Mesendoderm (in vitro differentiated cells): ENCODE measurements around the gene HOXB5.
A peak's percentile ranks its signal among the peaks of the same experiment; 100 is the strongest.

Experiments
- DNase-seq: peaks from one replicate; pipeline ENCODE4 v3.0.0; 2013
- H2AK5ac ChIP-seq: 2 replicates; pipeline ENCODE4 v1.6.1; 2013; ENCODE audit warnings: low read length, inconsistent platforms
- H2BK120ac ChIP-seq: 2 replicates; pipeline ENCODE4 v1.6.1; 2013; ENCODE audit warnings: low read depth, mild to moderate bottlenecking, low read length, moderate library complexity, mixed read lengths
- H2BK15ac ChIP-seq: replicated peaks from 2 replicates; pipeline ENCODE4 v1.6.1; 2013; ENCODE audit warnings: low read depth, mild to moderate bottlenecking, moderate library complexity
- H2BK5ac ChIP-seq: 2 replicates; pipeline ENCODE4 v1.6.1; 2013; ENCODE audit warnings: low read length, inconsistent platforms
- H3K18ac ChIP-seq: 2 replicates; pipeline ENCODE4 v1.6.1; 2013; ENCODE audit warnings: mild to moderate bottlenecking, low read length, mixed read lengths
- H3K23ac ChIP-seq: one replicate; pipeline ENCODE4 v1.6.1; 2013; ENCODE audit warnings: low read length
- H3K27ac ChIP-seq: 2 replicates; pipeline ENCODE4 v1.5.1; 2013; ENCODE audit warnings: low read depth, mild to moderate bottlenecking, inconsistent platforms, low read length, moderate library complexity
- H3K27me3 ChIP-seq: 2 replicates; pipeline ENCODE4 v1.6.1; 2013; ENCODE audit warnings: low read length, control low read depth, mild to moderate bottlenecking, inconsistent platforms; ENCODE audit not compliant: insufficient read depth, poor library complexity
- H3K36me3 ChIP-seq: 2 replicates; pipeline ENCODE4 v1.6.1; 2013; ENCODE audit warnings: low read length, inconsistent platforms; ENCODE audit not compliant: control insufficient read depth, insufficient read depth
- H3K4ac ChIP-seq: one replicate; pipeline ENCODE4 v1.6.1; 2013; ENCODE audit warnings: low read depth, mild to moderate bottlenecking, low read length, moderate library complexity
- H3K4me1 ChIP-seq: 2 replicates; pipeline ENCODE4 v1.6.1; 2013; ENCODE audit warnings: low read depth, low read length, inconsistent platforms; ENCODE audit not compliant: control insufficient read depth
- H3K4me2 ChIP-seq: 2 replicates; pipeline ENCODE4 v1.6.1; 2013; ENCODE audit warnings: low read length
- H3K4me3 ChIP-seq: 2 replicates; pipeline ENCODE4 v1.5.1; 2013; ENCODE audit warnings: mild to moderate bottlenecking, low read length
- H3K56ac ChIP-seq: one replicate; pipeline ENCODE4 v1.6.1; 2013; ENCODE audit warnings: low read length
- H3K79me1 ChIP-seq: 2 replicates; pipeline ENCODE4 v1.6.1; 2013; ENCODE audit warnings: low read length, inconsistent platforms
- H3K79me2 ChIP-seq: 2 replicates; pipeline ENCODE4 v1.6.1; 2013; ENCODE audit warnings: mild to moderate bottlenecking, low read length; ENCODE audit not compliant: control insufficient read depth, insufficient read depth
- H3K9ac ChIP-seq: 2 replicates; pipeline ENCODE4 v1.6.1; 2013; ENCODE audit warnings: low read length, inconsistent platforms
- H4K5ac ChIP-seq: one replicate; pipeline ENCODE4 v1.6.1; 2013; ENCODE audit warnings: low read length
- H4K8ac ChIP-seq: one replicate; pipeline ENCODE4 v1.6.1; 2013; ENCODE audit warnings: low read depth, mild to moderate bottlenecking, control low read depth, low read length, moderate library complexity
- WGBS: extraction: QIAGEN DNeasy Blood & Tissue Kit; methylation state at CpG from one replicate; pipeline ENCODE4 v1.1.7; 2013; ENCODE audit warnings: low lambda C conversion rate, missing lambda C conversion rate; ENCODE audit not compliant: insufficient coverage; ENCODE audit errors: extremely low coverage; 5-methylcytosine and 5-hydroxymethylcytosine counted together

The HOXB5 gene

DNA sequence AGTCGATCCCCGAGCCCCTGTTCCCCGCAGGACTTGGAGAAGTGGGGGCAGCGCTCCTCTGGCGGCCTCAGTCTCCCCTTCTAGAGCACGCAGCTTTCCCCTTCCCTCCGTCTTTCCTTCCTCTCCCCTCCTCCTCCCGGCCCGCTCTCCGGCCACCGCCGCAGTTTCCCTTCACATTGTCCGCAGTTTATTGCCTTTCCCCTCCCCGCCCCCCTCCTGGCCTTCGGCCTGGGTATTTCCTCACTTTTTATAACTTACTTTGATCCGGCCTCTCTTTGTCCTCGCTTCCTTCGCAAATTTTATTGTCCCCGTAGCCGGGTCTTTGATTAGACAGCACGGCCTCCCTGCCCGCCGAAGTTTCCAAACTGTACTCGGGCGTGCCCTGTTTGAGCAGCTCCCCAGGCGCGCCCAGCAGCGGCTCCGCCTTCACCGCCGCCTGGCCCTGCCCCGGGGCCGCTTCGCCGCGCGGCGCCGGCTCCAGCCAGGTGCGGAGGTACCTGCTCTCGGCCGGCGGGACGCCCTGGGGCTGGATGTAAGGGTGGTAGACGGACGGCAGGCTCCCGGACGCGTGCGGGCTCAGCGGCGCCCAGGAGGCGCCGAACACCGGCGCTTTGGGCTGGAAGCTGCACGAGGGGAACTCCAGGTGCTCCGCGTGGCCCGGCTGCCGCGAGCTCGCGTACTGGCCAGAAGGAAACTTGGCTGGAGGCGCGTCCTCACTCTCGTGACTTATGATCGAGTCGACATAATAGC, 32.1 kb upstream of the HOXB5 start:
- WGBS, result no CpG with 5 or more reads among the region's 69 CpGs
- Histone ChIP-seq H3K56ac (peak overlapping the region; percentile 74), H3K27me3 (peaks cover 82% of the 10 kb centered on the region), H3K79me1 (no peaks in the 10 kb centered on the region), H3K4ac (no peak overlapping the region), H3K23ac (peak overlapping the region; percentile 49), H3K27ac (no peak overlapping the region), H3K4me2 (peak overlapping the region; percentile 83), H3K79me2 (no peaks in the 10 kb centered on the region), H3K4me3 (peak overlapping the region; percentile 10), H3K36me3 (no peaks in the 10 kb centered on the region), H2AK5ac (no peak overlapping the region), H3K4me1 (no peaks in the 10 kb centered on the region), H4K5ac (no peak overlapping the region), H4K8ac (no peak overlapping the region), H2BK5ac (no peak overlapping the region), H3K9ac (peak overlapping the region; percentile 51), H2BK15ac (no peak overlapping the region), H2BK120ac (peak overlapping the region; percentile 31), H3K18ac (peak overlapping the region; percentile 81)
- DNase-seq, result peak; percentile 76

DNA sequence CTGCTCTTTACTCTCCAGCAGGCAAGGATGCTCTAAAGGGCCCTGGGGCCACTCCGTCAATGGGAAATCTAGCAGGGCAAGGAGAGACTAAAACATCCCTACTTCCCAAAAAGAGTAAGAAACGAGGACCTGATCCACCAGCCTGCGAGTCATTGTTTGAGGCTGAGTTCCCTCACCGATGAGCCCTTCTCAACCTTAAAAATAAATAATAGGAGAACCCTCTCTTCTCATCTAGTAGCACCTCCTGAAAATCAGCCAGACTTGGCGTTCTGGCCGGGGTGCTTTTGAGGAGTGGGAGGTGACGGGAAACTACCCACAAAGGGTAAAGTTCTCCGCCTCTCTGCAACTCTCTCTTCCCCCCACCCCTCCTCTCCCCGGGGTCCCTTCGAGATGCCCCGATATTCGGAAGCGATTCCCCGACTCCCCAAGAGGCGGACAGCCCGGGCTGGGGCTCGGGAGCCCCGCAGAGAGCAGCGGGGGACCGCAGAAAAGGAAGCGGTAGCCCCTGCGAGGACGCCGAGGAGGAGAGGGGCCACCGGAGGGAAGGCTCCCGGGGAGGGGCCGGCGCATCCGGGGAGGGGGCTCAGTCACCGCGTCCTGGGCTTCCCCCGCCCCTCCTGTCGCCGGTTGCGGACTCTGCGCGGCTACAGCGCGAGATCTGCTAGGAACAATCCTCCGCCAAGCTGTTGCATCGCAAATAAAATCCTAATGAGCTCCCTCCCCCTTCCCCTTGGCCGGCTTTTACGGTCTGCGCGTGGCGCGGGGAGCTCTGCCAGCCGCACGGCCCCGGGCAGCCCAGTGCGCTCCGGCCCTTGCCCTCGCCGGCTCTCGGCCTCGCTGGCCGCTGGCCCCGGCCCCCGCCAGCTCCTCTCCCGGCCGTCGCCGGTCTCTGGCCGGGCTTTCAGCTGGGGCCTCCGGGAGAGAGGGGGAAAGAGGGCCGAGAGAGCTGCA, 31.2 kb upstream of the HOXB5 start:
- no CpG with 5 or more reads among the region's 66 CpGs for WGBS
- no peaks in the 10 kb centered on the region for H3K79me2 ChIP-seq
- peak; percentile 75 for DNase-seq
- no peak overlapping the region for H3K27ac ChIP-seq
- no peaks in the 10 kb centered on the region for H3K4me1 ChIP-seq
- peak overlapping the region; percentile 81 for H3K18ac ChIP-seq
- H3K9ac ChIP-seq, result peak overlapping the region; percentile 51
- H3K79me1 ChIP-seq, result no peaks in the 10 kb centered on the region
- H3K4ac ChIP-seq, result no peak overlapping the region
- peak overlapping the region; percentile 31 for H2BK120ac ChIP-seq
- H3K4me3 ChIP-seq, result peak overlapping the region; percentile 10
- H2BK5ac ChIP-seq, result no peak overlapping the region
- H4K8ac ChIP-seq, result no peak overlapping the region
- no peaks in the 10 kb centered on the region for H3K36me3 ChIP-seq
- no peak overlapping the region for H3K23ac ChIP-seq
- no peak overlapping the region for H4K5ac ChIP-seq
- H3K27me3 ChIP-seq, result peaks cover 82% of the 10 kb centered on the region
- H3K4me2 ChIP-seq, result peak overlapping the region; percentile 83
- peak overlapping the region; percentile 74 for H3K56ac ChIP-seq
- H2AK5ac ChIP-seq, result no peak overlapping the region
- H2BK15ac ChIP-seq, result peak overlapping the region; percentile 39

DNA sequence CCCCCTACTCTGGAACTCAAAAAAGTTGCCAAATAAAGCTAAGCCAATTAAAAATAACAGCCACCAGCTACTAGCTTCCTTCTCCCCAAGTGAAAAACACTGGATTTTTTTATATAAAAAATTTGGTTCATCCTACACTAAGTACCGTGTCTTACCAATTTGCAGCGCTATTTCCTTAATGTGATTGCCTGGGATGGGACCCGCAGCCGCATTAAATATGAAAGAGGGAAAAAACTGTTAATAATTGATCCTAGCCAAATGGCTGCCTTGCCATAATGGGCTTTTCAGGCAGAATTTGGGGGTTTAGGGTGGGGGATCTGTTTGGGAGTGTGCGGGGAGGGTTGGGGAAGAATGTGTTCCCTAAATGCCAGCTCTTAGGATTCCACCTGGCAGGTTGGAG, 30.5 kb upstream of the HOXB5 start:
- Histone ChIP-seq H3K27me3 (peaks cover 83% of the 10 kb centered on the region), H3K27ac (no peak overlapping the region), H2BK5ac (no peak overlapping the region), H3K36me3 (no peaks in the 10 kb centered on the region), H3K4ac (no peak overlapping the region), H3K18ac (no peak overlapping the region), H3K4me2 (no peak overlapping the region), H3K79me1 (no peaks in the 10 kb centered on the region), H3K23ac (no peak overlapping the region), H3K9ac (no peak overlapping the region), H3K4me3 (no peak overlapping the region), H3K4me1 (no peaks in the 10 kb centered on the region), H4K8ac (no peak overlapping the region), H2BK120ac (no peak overlapping the region), H3K56ac (no peak overlapping the region), H4K5ac (no peak overlapping the region), H2AK5ac (no peak overlapping the region), H3K79me2 (no peaks in the 10 kb centered on the region), H2BK15ac (no peak overlapping the region)
- DNase-seq, result no peak
- no CpG with 5 or more reads among the region's 5 CpGs for WGBS

DNA sequence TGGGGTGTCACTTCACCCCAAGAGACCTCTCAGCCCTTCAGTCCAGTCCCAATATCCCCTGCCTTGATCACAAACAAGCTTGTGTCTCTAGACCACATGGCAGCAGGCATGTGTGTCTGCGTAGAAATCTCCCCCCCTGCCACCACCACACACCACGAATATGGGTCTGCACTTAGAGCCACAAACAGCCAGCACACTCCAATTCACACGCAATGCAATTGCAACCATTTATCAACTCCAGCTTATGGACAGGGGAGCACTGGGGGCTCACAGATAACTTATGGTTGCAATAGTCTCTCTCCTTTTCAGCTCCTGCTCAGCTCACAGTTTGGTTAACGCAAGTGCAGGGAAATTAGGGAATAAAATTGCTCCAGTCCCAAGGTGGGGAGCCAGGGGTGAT, 30.0 kb upstream of the HOXB5 start:
- Histone ChIP-seq H3K18ac (no peak overlapping the region), H3K56ac (no peak overlapping the region), H3K79me1 (no peaks in the 10 kb centered on the region), H3K79me2 (no peaks in the 10 kb centered on the region), H3K27ac (no peak overlapping the region), H2BK15ac (no peak overlapping the region), H3K27me3 (peaks cover 82% of the 10 kb centered on the region), H3K4ac (no peak overlapping the region), H3K4me2 (no peak overlapping the region), H4K8ac (no peak overlapping the region), H3K9ac (no peak overlapping the region), H3K4me3 (no peak overlapping the region), H3K36me3 (no peaks in the 10 kb centered on the region), H3K4me1 (no peaks in the 10 kb centered on the region), H4K5ac (no peak overlapping the region), H2BK120ac (no peak overlapping the region), H2BK5ac (no peak overlapping the region), H3K23ac (no peak overlapping the region), H2AK5ac (no peak overlapping the region)
- DNase-seq, result no peak
- WGBS, result no CpG with 5 or more reads among the region's 4 CpGs

DNA sequence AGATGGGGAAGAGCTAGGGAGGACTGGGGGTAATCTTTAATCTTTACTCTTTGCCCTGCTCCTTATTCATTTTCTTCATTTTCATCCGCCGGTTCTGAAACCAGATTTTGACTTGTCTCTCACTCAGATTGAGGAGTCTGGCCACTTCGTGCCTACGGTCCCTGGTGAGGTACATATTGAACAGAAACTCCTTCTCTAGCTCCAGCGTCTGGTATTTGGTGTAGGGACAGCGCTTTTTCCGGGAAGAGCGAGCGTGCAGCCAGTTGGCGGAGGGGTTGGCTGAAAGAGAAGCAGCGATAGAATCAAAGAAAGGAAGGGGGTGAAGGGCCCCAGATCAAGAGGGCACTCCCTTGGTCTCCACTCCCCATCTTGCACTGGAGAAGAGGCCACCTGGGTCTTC, 29.3 kb upstream of the HOXB5 start:
- no peak overlapping the region for H4K5ac ChIP-seq
- no peak overlapping the region for H2BK15ac ChIP-seq
- no peak overlapping the region for H3K4ac ChIP-seq
- H4K8ac ChIP-seq, result no peak overlapping the region
- no peak overlapping the region for H2BK5ac ChIP-seq
- H3K56ac ChIP-seq, result no peak overlapping the region
- H3K27me3 ChIP-seq, result peaks cover 80% of the 10 kb centered on the region
- H3K18ac ChIP-seq, result no peak overlapping the region
- H3K4me1 ChIP-seq, result no peaks in the 10 kb centered on the region
- no peak overlapping the region for H3K4me2 ChIP-seq
- no peak overlapping the region for H3K9ac ChIP-seq
- H3K79me2 ChIP-seq, result no peaks in the 10 kb centered on the region
- no peaks in the 10 kb centered on the region for H3K79me1 ChIP-seq
- no peak overlapping the region for H2BK120ac ChIP-seq
- H3K23ac ChIP-seq, result no peak overlapping the region
- no peak overlapping the region for H3K4me3 ChIP-seq
- no peak for DNase-seq
- no CpG with 5 or more reads among the region's 11 CpGs for WGBS
- H3K27ac ChIP-seq, result no peak overlapping the region
- no peak overlapping the region for H2AK5ac ChIP-seq
- no peaks in the 10 kb centered on the region for H3K36me3 ChIP-seq
